ENCODE measurements around the gene DPP10.
"Not testable (repeated sequence)": the region's sequence is repeated elsewhere in the genome, so short reads cannot be mapped to it uniquely, and the experiment has no call there.

Gene DPP10

DNA sequence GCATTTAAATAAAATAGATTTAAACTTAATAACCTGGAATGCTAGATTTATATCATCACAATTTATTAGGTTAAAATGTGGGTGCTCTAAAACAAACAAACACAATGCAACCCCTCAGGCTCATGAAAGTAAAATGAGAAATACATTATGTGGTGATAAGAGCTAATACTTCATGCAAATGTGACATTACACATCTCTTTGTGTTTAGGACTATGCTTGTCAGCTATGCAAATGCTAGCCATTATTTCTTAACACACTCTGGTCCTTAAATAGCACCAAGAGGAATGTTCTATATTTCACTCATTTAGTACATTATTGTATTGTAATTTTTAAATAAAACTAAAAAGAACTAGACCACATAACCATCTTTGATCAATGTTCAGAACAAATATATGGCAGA, 627.6 kb downstream of the DPP10 start:
- Histone ChIP-seq H3K27ac (ENCODE audit: low read length) (no peak overlapping the region), H3K36me3 (ENCODE audit: control insufficient read depth in 2 of 2, insufficient read depth in 2 of 2, low read length in 2 of 2) (no peaks in the 10 kb centered on the region), H3K27me3 (ENCODE audit: control insufficient read depth in 1 of 2, insufficient read depth in 2 of 2, low read length in 2 of 2) (no peaks in the 10 kb centered on the region), H3K9me3 (ENCODE audit: control insufficient read depth in 2 of 2, low read length in 2 of 2) (no peaks in the 10 kb centered on the region), H3K4me3 (ENCODE audit: low read length in 2 of 2) (no peak overlapping the region), H3K9ac (ENCODE audit: low read length in 2 of 2) (no peak overlapping the region), H3K4me1 (ENCODE audit: control insufficient read depth, insufficient read depth, low read length) (no peaks in the 10 kb centered on the region)

DNA sequence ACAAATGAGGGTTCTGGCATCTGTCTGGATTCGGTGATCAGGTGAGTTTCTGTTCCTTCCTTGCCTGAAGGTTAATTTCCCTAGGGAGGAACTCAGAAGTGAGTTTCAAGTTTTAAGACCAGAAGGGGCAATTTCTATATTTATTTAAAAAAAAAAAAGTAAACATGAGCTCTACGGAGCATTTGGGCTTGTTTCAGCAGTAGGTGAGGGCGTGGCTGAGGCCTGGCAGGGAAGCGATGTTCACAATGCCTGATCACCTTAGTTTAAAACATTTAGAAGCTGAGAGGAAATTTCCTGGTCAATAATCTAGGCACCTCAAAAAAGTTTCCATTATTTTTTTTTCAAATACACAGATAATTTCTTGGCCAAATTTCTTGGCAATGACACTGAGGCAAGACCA, 629.1 kb downstream of the DPP10 start:
- Histone ChIP-seq H3K9ac (ENCODE audit: low read length in 2 of 2) (no peak overlapping the region), H3K9me3 (ENCODE audit: control insufficient read depth in 2 of 2, low read length in 2 of 2) (no peaks in the 10 kb centered on the region)

GRCh38 chr2:115075800-115076199, 633.4 kb downstream of the DPP10 start:
- Histone ChIP-seq H3K9ac (ENCODE audit: low read length in 2 of 2) (no peak overlapping the region), H3K4me3 (ENCODE audit: low read length in 2 of 2) (no peak overlapping the region), H3K9me3 (ENCODE audit: control insufficient read depth in 2 of 2, low read length in 2 of 2) (no peaks in the 10 kb centered on the region), H3K36me3 (ENCODE audit: control insufficient read depth in 2 of 2, insufficient read depth in 2 of 2, low read length in 2 of 2) (no peaks in the 10 kb centered on the region), H3K27ac (ENCODE audit: low read length) (no peak overlapping the region), H3K27me3 (ENCODE audit: control insufficient read depth in 1 of 2, insufficient read depth in 2 of 2, low read length in 2 of 2) (no peaks in the 10 kb centered on the region), H3K4me1 (ENCODE audit: control insufficient read depth, insufficient read depth, low read length) (no peaks in the 10 kb centered on the region)

More for the DNA sequence above, 629.1 kb downstream of the DPP10 start:
- no peak overlapping the region for H3K4me3 ChIP-seq (ENCODE audit: low read length in 2 of 2)
- no peaks in the 10 kb centered on the region for H3K4me1 ChIP-seq (ENCODE audit: control insufficient read depth, insufficient read depth, low read length)
- H3K27me3 ChIP-seq (ENCODE audit: control insufficient read depth in 1 of 2, insufficient read depth in 2 of 2, low read length in 2 of 2): no peaks in the 10 kb centered on the region
- H3K36me3 ChIP-seq (ENCODE audit: control insufficient read depth in 2 of 2, insufficient read depth in 2 of 2, low read length in 2 of 2): no peaks in the 10 kb centered on the region
- H3K27ac ChIP-seq (ENCODE audit: low read length): no peak overlapping the region

DNA sequence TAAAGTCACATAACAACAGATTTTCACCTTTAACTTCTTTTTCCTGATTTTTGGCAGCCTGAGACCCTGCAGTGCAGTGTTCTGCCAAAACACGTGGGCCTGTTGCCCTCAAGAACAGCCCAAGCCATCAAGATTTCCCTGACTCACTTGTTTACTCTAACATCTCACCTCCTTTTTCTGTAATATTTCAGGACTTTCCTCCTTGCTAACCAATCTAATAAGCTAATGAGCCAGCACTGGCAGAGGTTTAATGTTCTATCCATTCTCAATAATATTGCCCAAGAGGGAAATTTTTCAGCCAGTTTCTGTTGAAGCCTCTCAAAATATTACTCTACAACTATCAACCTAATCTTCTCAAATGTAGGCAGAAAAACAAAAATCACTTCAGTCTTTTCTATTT, 635.2 kb downstream of the DPP10 start:
- Histone ChIP-seq H3K27me3 (ENCODE audit: control insufficient read depth in 1 of 2, insufficient read depth in 2 of 2, low read length in 2 of 2) (no peaks in the 10 kb centered on the region), H3K9ac (ENCODE audit: low read length in 2 of 2) (no peak overlapping the region), H3K27ac (ENCODE audit: low read length) (no peak overlapping the region), H3K36me3 (ENCODE audit: control insufficient read depth in 2 of 2, insufficient read depth in 2 of 2, low read length in 2 of 2) (no peaks in the 10 kb centered on the region), H3K9me3 (ENCODE audit: control insufficient read depth in 2 of 2, low read length in 2 of 2) (no peaks in the 10 kb centered on the region), H3K4me3 (ENCODE audit: low read length in 2 of 2) (no peak overlapping the region), H3K4me1 (ENCODE audit: control insufficient read depth, insufficient read depth, low read length) (no peaks in the 10 kb centered on the region)

DNA sequence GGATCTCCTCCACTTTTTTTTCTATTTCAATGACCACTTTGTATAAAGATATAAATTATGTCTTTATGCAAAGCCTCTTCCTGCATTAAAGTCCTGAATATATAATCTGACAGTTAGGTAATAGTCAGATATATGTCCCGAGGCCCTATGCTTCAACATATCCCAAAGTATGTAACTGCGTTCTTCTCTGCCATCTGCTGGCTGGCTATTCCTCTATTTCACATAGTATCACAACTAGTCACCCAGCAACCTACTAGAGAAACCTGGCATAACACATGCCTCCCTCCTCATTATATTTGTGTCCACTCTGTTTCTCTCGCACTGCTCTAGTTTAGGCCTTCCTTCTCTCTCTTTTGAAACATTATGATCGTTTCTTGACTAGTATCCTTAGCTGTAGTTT, 640.8 kb downstream of the DPP10 start:
- no peaks in the 10 kb centered on the region for H3K9me3 ChIP-seq (ENCODE audit: control insufficient read depth in 2 of 2, low read length in 2 of 2)
- no peak overlapping the region for H3K4me3 ChIP-seq (ENCODE audit: low read length in 2 of 2)
- H3K36me3 ChIP-seq (ENCODE audit: control insufficient read depth in 2 of 2, insufficient read depth in 2 of 2, low read length in 2 of 2): no peaks in the 10 kb centered on the region
- H3K27ac ChIP-seq (ENCODE audit: low read length): no peak overlapping the region
- H3K27me3 ChIP-seq (ENCODE audit: control insufficient read depth in 1 of 2, insufficient read depth in 2 of 2, low read length in 2 of 2): no peaks in the 10 kb centered on the region
- H3K4me1 ChIP-seq (ENCODE audit: control insufficient read depth, insufficient read depth, low read length): no peaks in the 10 kb centered on the region
- H3K9ac ChIP-seq (ENCODE audit: low read length in 2 of 2): no peak overlapping the region

GRCh38 chr2:115083711-115084110, 641.3 kb downstream of the DPP10 start:
- Histone ChIP-seq H3K9ac (ENCODE audit: low read length in 2 of 2) (no peak overlapping the region), H3K4me1 (ENCODE audit: control insufficient read depth, insufficient read depth, low read length) (no peaks in the 10 kb centered on the region), H3K4me3 (ENCODE audit: low read length in 2 of 2) (no peak overlapping the region), H3K36me3 (ENCODE audit: control insufficient read depth in 2 of 2, insufficient read depth in 2 of 2, low read length in 2 of 2) (no peaks in the 10 kb centered on the region), H3K27ac (ENCODE audit: low read length) (no peak overlapping the region), H3K27me3 (ENCODE audit: control insufficient read depth in 1 of 2, insufficient read depth in 2 of 2, low read length in 2 of 2) (no peaks in the 10 kb centered on the region), H3K9me3 (ENCODE audit: control insufficient read depth in 2 of 2, low read length in 2 of 2) (no peaks in the 10 kb centered on the region)

- no peak overlapping the region for H3K27ac ChIP-seq (ENCODE audit: low read length)
- H3K27me3 ChIP-seq (ENCODE audit: control insufficient read depth in 1 of 2, insufficient read depth in 2 of 2, low read length in 2 of 2): no peaks in the 10 kb centered on the region
- no peak overlapping the region for H3K4me3 ChIP-seq (ENCODE audit: low read length in 2 of 2)
- H3K9ac ChIP-seq (ENCODE audit: low read length in 2 of 2): no peak overlapping the region
- H3K4me1 ChIP-seq (ENCODE audit: control insufficient read depth, insufficient read depth, low read length): no peaks in the 10 kb centered on the region
- no peaks in the 10 kb centered on the region for H3K9me3 ChIP-seq (ENCODE audit: control insufficient read depth in 2 of 2, low read length in 2 of 2)
- H3K36me3 ChIP-seq (ENCODE audit: control insufficient read depth in 2 of 2, insufficient read depth in 2 of 2, low read length in 2 of 2): no peaks in the 10 kb centered on the region
These were observed 642.0 kb downstream of the DPP10 start for GRCh38 chr2:115084446-115084845.

DNA sequence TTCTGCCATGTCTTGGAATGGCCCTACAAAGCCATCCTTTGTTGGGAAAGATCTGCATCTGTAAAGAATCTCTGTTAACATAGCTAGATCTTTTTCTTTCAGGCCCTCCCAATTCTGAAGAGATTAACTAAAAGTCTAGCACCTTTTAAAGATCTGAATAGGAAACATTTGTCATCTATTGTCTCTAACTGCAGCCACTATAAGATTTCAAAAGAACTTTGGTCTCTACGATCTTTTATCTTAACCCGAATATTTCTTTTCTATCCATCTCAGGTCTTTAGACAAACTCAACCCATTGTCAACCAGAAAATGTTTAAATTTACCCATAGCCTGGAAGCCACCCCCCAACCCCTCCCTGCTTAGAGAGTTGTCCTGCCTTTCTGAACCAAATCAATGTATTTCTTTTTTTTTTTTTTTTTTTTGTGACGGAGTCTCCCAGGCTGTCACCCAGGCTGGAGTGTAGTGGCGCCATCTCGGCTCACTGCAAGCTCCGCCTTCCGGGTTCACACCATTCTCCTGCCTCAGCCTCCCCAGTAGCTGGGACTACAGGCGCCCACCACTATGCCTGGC, 643.7 kb downstream of the DPP10 start:
- H3K36me3 ChIP-seq (ENCODE audit: control insufficient read depth in 2 of 2, insufficient read depth in 2 of 2, low read length in 2 of 2); H3K9ac ChIP-seq (ENCODE audit: low read length in 2 of 2); H3K4me3 ChIP-seq (ENCODE audit: low read length in 2 of 2); H3K4me1 ChIP-seq (ENCODE audit: control insufficient read depth, insufficient read depth, low read length); H3K9me3 ChIP-seq (ENCODE audit: control insufficient read depth in 2 of 2, low read length in 2 of 2); H3K27ac ChIP-seq (ENCODE audit: low read length); H3K27me3 ChIP-seq (ENCODE audit: control insufficient read depth in 1 of 2, insufficient read depth in 2 of 2, low read length in 2 of 2): not testable (repeated sequence)

GRCh38 chr2:115094441-115094840, 652.0 kb downstream of the DPP10 start:
- H3K27ac ChIP-seq (ENCODE audit: low read length): no peak overlapping the region
- H3K4me1 ChIP-seq (ENCODE audit: control insufficient read depth, insufficient read depth, low read length): no peaks in the 10 kb centered on the region
- no peaks in the 10 kb centered on the region for H3K36me3 ChIP-seq (ENCODE audit: control insufficient read depth in 2 of 2, insufficient read depth in 2 of 2, low read length in 2 of 2)
- no peaks in the 10 kb centered on the region for H3K9me3 ChIP-seq (ENCODE audit: control insufficient read depth in 2 of 2, low read length in 2 of 2)
- H3K4me3 ChIP-seq (ENCODE audit: low read length in 2 of 2): no peak overlapping the region
- no peaks in the 10 kb centered on the region for H3K27me3 ChIP-seq (ENCODE audit: control insufficient read depth in 1 of 2, insufficient read depth in 2 of 2, low read length in 2 of 2)
- no peak overlapping the region for H3K9ac ChIP-seq (ENCODE audit: low read length in 2 of 2)

- Histone ChIP-seq H3K4me1 (ENCODE audit: control insufficient read depth, insufficient read depth, low read length) (no peaks in the 10 kb centered on the region), H3K4me3 (ENCODE audit: low read length in 2 of 2) (no peak overlapping the region)
These were observed 663.5 kb downstream of the DPP10 start for GRCh38 chr2:115105966-115106365.

DNA sequence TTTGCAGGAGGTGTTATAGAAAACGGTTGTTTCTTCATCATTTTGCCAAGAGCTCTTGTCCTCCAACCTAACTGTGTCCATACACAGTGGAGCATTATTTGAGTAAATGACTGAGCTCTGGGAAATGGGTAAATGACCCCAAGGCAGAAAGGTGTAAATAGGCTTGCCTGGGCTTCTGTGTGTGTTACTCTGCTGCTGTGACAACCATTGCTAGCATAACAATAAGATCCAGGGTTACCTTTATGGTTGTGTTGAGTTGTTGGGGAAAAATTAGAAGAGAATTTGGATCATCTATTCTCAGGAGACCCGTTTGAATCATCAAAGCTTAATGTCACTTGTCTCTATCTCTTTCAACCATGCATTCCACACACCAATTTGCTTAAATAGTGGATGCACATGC, 672.7 kb downstream of the DPP10 start:
- Histone ChIP-seq H3K27ac (ENCODE audit: low read length) (no peak overlapping the region), H3K4me3 (ENCODE audit: low read length in 2 of 2) (no peak overlapping the region), H3K36me3 (ENCODE audit: control insufficient read depth in 2 of 2, insufficient read depth in 2 of 2, low read length in 2 of 2) (no peaks in the 10 kb centered on the region), H3K4me1 (ENCODE audit: control insufficient read depth, insufficient read depth, low read length) (no peaks in the 10 kb centered on the region), H3K9me3 (ENCODE audit: control insufficient read depth in 2 of 2, low read length in 2 of 2) (no peaks in the 10 kb centered on the region), H3K9ac (ENCODE audit: low read length in 2 of 2) (no peak overlapping the region), H3K27me3 (ENCODE audit: control insufficient read depth in 1 of 2, insufficient read depth in 2 of 2, low read length in 2 of 2) (peaks cover 0 to 3% of the 10 kb centered on the region in 2 donors)

More at GRCh38 chr2:115105966-115106365, 663.5 kb downstream of the DPP10 start:
- Histone ChIP-seq H3K9ac (ENCODE audit: low read length in 2 of 2) (no peak overlapping the region), H3K9me3 (ENCODE audit: control insufficient read depth in 2 of 2, low read length in 2 of 2) (peaks cover 0 to 2% of the 10 kb centered on the region in 2 donors), H3K27me3 (ENCODE audit: control insufficient read depth in 1 of 2, insufficient read depth in 2 of 2, low read length in 2 of 2) (no peaks in the 10 kb centered on the region), H3K36me3 (ENCODE audit: control insufficient read depth in 2 of 2, insufficient read depth in 2 of 2, low read length in 2 of 2) (no peaks in the 10 kb centered on the region), H3K27ac (ENCODE audit: low read length) (no peak overlapping the region)
